ENCODE data around the gene DPYSL5. TPM values are rescaled to one million over a fixed set of nuclear protein-coding genes. Genes with fewer than 3 reads are reported as not detected.

DPYSL5 gene
- total RNA-seq, 2 experiments from 2014 or later: not detected

- POLR2A ChIA-PET: no interaction called here
- no peaks in the 10 kb centered on the region for H3K36me3 Mint-ChIP-seq (ENCODE audit: low read depth)
- DNase-seq (no peak), ATAC-seq (ENCODE audit: poor library complexity) (no peak)
- Histone ChIP-seq H3K27ac (ENCODE audit: low read depth in 1 of 2, low read length in 2 of 2) (no peak overlapping the region), H3K9me3 (ENCODE audit: control insufficient read depth in 1 of 2, insufficient read depth in 1 of 2, low read length in 2 of 2) (no peaks in the 10 kb centered on the region), H3K4me3 (ENCODE audit: low read length) (no peak overlapping the region), H3K27me3 (ENCODE audit: control insufficient read depth in 1 of 2, insufficient read depth in 2 of 2, low read length in 2 of 2) (peaks cover 8 to 15% of the 10 kb centered on the region in 2 experiments), H3K36me3 (ENCODE audit: insufficient read depth, low read length) (no peaks in the 10 kb centered on the region), H3K4me1 (ENCODE audit: insufficient read depth, low read length) (no peaks in the 10 kb centered on the region)
- peaks cover 16% of the 10 kb centered on the region for H3K27me3 Mint-ChIP-seq
- intact Hi-C loops (cut with DNase I, micrococcal nuclease): no loop called here
- no peaks in the 10 kb centered on the region for H3K4me1 Mint-ChIP-seq (ENCODE audit: low read depth)
- H3K27ac Mint-ChIP-seq: no peak overlapping the region
- TF ChIP-seq CTCF (IDR thresholded peaks at IDR 0.05): no peak
- H3K9me3 Mint-ChIP-seq: no peaks in the 10 kb centered on the region
- no peak overlapping the region for H3K4me3 Mint-ChIP-seq
- CTCF ChIA-PET: no interaction called here
These were observed 66.9 kb downstream of the DPYSL5 start for GRCh38 chr2:26914659-26915310.

GRCh38 chr2:26915316-26915715 is 67.4 kb downstream of the DPYSL5 start:
- DNase-seq (no peak), ATAC-seq (ENCODE audit: poor library complexity) (no peak)
- Mint-ChIP-seq H3K9me3 (no peaks in the 10 kb centered on the region), H3K4me1 (ENCODE audit: low read depth) (no peaks in the 10 kb centered on the region), H3K27me3 (peaks cover 11% of the 10 kb centered on the region), H3K27ac (no peak overlapping the region), H3K36me3 (ENCODE audit: low read depth) (no peaks in the 10 kb centered on the region), H3K4me3 (no peak overlapping the region)
- no peaks in the 10 kb centered on the region for H3K9me3 ChIP-seq (ENCODE audit: control insufficient read depth in 1 of 2, insufficient read depth in 1 of 2, low read length in 2 of 2)
- no peaks in the 10 kb centered on the region for H3K36me3 ChIP-seq (ENCODE audit: insufficient read depth, low read length)
- no peak overlapping the region for H3K4me3 ChIP-seq (ENCODE audit: low read length)
- H3K27me3 ChIP-seq (ENCODE audit: control insufficient read depth in 1 of 2, insufficient read depth in 2 of 2, low read length in 2 of 2): peaks cover 8 to 15% of the 10 kb centered on the region in 2 experiments
- ChIA-PET CTCF (no interaction called here), POLR2A (no interaction called here)
- no peaks in the 10 kb centered on the region for H3K4me1 ChIP-seq (ENCODE audit: insufficient read depth, low read length)
- intact Hi-C loops (cut with DNase I, micrococcal nuclease): no loop called here
- H3K27ac ChIP-seq (ENCODE audit: low read depth in 1 of 2, low read length in 2 of 2): no peak overlapping the region
- no peak for TF ChIP-seq CTCF (IDR thresholded peaks at IDR 0.05)

- intact Hi-C loops (cut with DNase I, micrococcal nuclease): no loop called here
- H3K9me3 ChIP-seq (ENCODE audit: control insufficient read depth in 1 of 2, insufficient read depth in 1 of 2, low read length in 2 of 2): no peaks in the 10 kb centered on the region
- H3K27ac ChIP-seq (ENCODE audit: low read depth in 1 of 2, low read length in 2 of 2): no peak overlapping the region
- H3K36me3 ChIP-seq (ENCODE audit: insufficient read depth, low read length): no peaks in the 10 kb centered on the region
- H3K4me3 ChIP-seq (ENCODE audit: low read length): no peak overlapping the region
- H3K27me3 ChIP-seq (ENCODE audit: control insufficient read depth in 1 of 2, insufficient read depth in 2 of 2, low read length in 2 of 2): peaks cover 9 to 15% of the 10 kb centered on the region in 2 experiments
- Mint-ChIP-seq H3K27ac (no peak overlapping the region), H3K9me3 (no peaks in the 10 kb centered on the region), H3K4me3 (no peak overlapping the region), H3K27me3 (peaks cover 13% of the 10 kb centered on the region), H3K4me1 (ENCODE audit: low read depth) (no peaks in the 10 kb centered on the region), H3K36me3 (ENCODE audit: low read depth) (no peaks in the 10 kb centered on the region)
- ChIA-PET POLR2A (no interaction called here), CTCF (no interaction called here)
- H3K4me1 ChIP-seq (ENCODE audit: insufficient read depth, low read length): no peaks in the 10 kb centered on the region
- ATAC-seq (ENCODE audit: poor library complexity) (no peak), DNase-seq (no peak)
- TF ChIP-seq CTCF (IDR thresholded peaks at IDR 0.05): no peak
These were observed 68.3 kb downstream of the DPYSL5 start for GRCh38 chr2:26916128-26916692.
